HL-60 (cell line): ENCODE data around the gene CSNK1D.
"Not testable (repeated sequence)": the region's sequence is repeated elsewhere in the genome, so short reads cannot be mapped to it uniquely, and the experiment has no call there.

Source experiments
- DNase-seq, 2 experiments: peaks; one replicate each; pipeline ENCODE4 v3.0.0-alpha.2; 2010 to 2020; ENCODE audit warnings: low read depth in 1 of 2, low spot score in 1 of 2
- H3K27ac ChIP-seq: fragments of 250-450 bp; sonication (Bioruptor Pico); replicated peaks from 2 replicates; pipeline ENCODE4 v1.5.1; 2020; ENCODE audit warnings: mild to moderate bottlenecking, moderate library complexity
- H3K27me3 ChIP-seq: fragments of 250-450 bp; sonication (Bioruptor Pico); 2 replicates; pipeline ENCODE4 v1.5.1; 2021; ENCODE audit warnings: mild to moderate bottlenecking, moderate library complexity; ENCODE audit not compliant: insufficient read depth, poor library complexity, severe bottlenecking
- H3K4me3 ChIP-seq: replicated peaks from 2 replicates; pipeline ENCODE4 v1.5.1; 2011; ENCODE audit warnings: mild to moderate bottlenecking, control low read depth, low read length; ENCODE audit not compliant: insufficient read depth
- GABPA ChIP-seq: IDR thresholded peaks from 2 replicates; pipeline ENCODE4 v1.6.1; 2012; ENCODE audit warnings: low read depth
- POLR2AphosphoS5 ChIP-seq: IDR thresholded peaks from 2 replicates; pipeline ENCODE4 v1.6.1; 2012; ENCODE audit warnings: low read depth
- SPI1 ChIP-seq: IDR thresholded peaks from 2 replicates; pipeline ENCODE4 v1.6.1; 2012; ENCODE audit warnings: low read depth, mild to moderate bottlenecking, borderline replicate concordance
- TF ChIP-seq, protein P1 (sequence below): IDR thresholded peaks from 2 replicates; pipeline ENCODE4 v1.6.1; 2012; ENCODE audit warnings: low read depth; ENCODE audit not compliant: insufficient replicate concordance
- TF ChIP-seq, protein P2 (sequence below): IDR thresholded peaks from one replicate; pipeline ENCODE4 v1.5.1; 2011; ENCODE audit warnings: low read length, control low read depth, inconsistent platforms; ENCODE audit not compliant: insufficient read depth

The CSNK1D gene

DNA sequence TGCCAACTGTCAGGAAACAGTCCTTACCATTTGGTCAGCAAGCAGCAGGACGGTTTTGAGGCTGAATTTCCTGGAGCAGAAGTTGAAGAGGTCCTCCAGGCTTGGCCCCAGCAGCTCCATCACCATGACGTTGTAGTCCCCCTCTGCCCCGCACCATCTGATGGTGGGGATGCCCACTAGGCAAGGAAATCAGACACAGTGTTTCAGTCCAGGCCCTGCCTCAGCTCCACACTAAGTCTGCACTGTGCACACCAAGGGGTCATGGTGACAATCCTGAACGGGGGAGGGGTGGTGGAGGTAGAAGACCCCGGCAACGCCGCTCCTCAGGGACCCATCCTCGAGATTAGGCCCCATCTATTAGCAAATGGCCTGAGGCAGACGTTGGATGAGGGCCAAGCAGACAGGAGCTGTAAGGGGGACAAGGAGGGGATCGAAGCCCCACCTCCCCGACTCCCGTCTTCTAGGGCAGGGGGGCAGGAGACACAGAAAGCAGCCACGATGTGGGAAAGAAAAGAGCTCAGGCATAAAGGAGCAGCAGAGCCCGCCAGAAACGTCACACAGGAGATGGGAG, 18.0 kb downstream of the CSNK1D start:
- H3K4me3 ChIP-seq: no peak overlapping the region
- no peak overlapping the region for H3K27ac ChIP-seq
- DNase-seq: no peak
- no peaks in the 10 kb centered on the region for H3K27me3 ChIP-seq
- TF ChIP-seq POLR2AphosphoS5 (no peak), GABPA (no peak), SPI1 (no peak)
- TF ChIP-seq, protein P1, sequence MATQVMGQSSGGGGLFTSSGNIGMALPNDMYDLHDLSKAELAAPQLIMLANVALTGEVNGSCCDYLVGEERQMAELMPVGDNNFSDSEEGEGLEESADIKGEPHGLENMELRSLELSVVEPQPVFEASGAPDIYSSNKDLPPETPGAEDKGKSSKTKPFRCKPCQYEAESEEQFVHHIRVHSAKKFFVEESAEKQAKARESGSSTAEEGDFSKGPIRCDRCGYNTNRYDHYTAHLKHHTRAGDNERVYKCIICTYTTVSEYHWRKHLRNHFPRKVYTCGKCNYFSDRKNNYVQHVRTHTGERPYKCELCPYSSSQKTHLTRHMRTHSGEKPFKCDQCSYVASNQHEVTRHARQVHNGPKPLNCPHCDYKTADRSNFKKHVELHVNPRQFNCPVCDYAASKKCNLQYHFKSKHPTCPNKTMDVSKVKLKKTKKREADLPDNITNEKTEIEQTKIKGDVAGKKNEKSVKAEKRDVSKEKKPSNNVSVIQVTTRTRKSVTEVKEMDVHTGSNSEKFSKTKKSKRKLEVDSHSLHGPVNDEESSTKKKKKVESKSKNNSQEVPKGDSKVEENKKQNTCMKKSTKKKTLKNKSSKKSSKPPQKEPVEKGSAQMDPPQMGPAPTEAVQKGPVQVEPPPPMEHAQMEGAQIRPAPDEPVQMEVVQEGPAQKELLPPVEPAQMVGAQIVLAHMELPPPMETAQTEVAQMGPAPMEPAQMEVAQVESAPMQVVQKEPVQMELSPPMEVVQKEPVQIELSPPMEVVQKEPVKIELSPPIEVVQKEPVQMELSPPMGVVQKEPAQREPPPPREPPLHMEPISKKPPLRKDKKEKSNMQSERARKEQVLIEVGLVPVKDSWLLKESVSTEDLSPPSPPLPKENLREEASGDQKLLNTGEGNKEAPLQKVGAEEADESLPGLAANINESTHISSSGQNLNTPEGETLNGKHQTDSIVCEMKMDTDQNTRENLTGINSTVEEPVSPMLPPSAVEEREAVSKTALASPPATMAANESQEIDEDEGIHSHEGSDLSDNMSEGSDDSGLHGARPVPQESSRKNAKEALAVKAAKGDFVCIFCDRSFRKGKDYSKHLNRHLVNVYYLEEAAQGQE: no peak
- TF ChIP-seq, protein P2, sequence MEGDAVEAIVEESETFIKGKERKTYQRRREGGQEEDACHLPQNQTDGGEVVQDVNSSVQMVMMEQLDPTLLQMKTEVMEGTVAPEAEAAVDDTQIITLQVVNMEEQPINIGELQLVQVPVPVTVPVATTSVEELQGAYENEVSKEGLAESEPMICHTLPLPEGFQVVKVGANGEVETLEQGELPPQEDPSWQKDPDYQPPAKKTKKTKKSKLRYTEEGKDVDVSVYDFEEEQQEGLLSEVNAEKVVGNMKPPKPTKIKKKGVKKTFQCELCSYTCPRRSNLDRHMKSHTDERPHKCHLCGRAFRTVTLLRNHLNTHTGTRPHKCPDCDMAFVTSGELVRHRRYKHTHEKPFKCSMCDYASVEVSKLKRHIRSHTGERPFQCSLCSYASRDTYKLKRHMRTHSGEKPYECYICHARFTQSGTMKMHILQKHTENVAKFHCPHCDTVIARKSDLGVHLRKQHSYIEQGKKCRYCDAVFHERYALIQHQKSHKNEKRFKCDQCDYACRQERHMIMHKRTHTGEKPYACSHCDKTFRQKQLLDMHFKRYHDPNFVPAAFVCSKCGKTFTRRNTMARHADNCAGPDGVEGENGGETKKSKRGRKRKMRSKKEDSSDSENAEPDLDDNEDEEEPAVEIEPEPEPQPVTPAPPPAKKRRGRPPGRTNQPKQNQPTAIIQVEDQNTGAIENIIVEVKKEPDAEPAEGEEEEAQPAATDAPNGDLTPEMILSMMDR: no peak

DNA sequence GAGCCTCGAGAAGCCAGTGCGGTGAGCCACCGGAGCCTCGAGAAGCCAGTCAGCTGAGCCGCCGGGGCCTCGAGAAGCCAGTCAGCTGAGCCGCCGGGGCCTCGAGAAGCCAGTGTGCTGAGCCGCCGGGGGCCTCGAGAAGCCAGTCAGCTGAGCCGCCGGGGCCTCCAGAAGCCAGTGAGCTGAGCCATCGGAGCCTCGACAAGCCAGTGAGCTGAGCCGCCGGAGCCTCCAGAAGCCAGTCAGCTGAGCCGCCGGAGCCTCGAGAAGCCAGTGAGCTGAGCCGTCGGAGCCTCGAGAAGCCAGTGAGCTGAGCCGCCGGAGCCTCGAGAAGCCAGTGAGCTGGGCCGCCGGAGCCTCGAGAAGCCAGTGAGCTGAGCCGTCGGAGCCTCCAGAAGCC, 18.8 kb downstream of the CSNK1D start:
- H3K4me3 ChIP-seq, H3K27me3 ChIP-seq, DNase-seq, H3K27ac ChIP-seq: not testable (repeated sequence)

DNA sequence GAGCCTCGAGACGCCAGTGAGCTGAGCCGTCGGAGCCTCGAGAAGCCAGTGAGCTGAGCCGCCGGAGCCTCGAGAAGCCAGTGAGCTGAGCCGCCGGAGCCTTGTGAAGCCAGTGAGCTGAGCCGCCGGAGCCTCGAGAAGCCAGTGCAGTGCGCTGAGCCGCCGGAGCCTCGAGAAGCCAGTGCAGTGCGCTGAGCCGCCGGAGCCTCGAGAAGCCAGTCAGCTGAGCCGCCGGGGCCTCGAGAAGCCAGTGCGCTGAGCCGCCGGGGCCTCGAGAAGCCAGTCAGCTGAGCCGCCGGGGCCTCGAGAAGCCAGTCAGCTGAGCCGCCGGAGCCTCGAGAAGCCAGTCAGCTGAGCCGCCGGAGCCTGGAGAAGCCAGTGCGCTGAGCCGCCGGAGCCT, 19.4 kb downstream of the CSNK1D start:
- H3K27ac ChIP-seq, H3K27me3 ChIP-seq, H3K4me3 ChIP-seq, DNase-seq: not testable (repeated sequence)

DNA sequence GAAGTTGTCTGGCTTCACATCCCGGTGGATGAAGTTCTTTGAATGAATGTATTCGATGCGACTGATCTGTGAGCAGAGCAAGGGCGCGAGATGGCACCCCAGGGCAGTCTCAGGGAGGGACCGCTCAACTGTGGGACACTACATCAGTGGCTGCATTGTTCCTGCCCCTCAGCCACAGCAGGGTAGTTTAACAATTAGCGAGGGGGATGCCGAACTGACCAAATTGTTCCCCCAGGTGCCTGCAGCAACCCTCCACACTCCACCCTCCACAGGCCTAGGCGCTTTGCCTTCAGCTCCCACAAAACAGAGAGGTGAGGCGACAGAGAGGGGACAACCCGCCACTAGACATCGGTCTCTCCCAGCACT, 20.3 kb downstream of the CSNK1D start:
- Histone ChIP-seq H3K27me3 (no peaks in the 10 kb centered on the region), H3K27ac (no peak overlapping the region), H3K4me3 (no peak overlapping the region)
- TF ChIP-seq SPI1 (no peak), GABPA (no peak), POLR2AphosphoS5 (no peak)
- TF ChIP-seq, protein P2: no peak
- TF ChIP-seq, protein P1: no peak
- DNase-seq: no peak

DNA sequence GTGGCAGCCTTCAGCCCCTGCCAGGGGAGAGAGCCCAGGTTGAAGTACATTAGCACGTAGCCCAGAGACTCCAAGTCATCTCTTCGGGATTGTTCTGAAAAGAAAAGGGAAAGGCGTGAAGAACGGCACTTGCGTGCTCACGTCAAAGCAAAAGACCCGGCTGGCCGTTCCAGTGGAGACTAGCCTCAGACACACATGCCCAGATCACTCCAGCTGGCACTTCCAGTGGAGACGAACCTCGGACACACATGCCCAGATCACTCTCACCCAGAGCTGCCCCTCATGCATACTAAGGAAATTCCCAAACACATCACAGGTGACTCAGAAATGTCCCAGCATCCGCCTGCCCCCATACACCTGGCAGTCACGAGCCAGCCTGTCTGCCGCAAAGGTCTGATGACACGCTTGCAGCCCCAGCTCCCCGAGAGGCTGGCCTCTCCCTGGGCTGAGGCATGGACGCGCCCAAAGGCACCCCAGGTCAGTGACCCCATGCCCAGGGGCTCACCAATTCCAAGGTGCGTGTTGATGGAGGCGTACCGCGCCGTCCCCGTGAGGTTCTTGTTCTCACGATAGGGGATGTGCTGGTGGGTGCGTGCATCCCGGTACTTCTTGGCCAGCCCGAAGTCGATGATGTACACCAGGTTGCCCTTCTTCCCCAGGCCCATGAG, 20.9 kb downstream of the CSNK1D start:
- TF ChIP-seq POLR2AphosphoS5: no peak; the same call in 1 of the 2 replicates
- H3K27me3 ChIP-seq: no peaks in the 10 kb centered on the region
- H3K27ac ChIP-seq: no peak overlapping the region
- no peak for DNase-seq
- no peak overlapping the region for H3K4me3 ChIP-seq
